PC-3 (cell line): ENCODE measurements around the gene LACRT. TPM values are rescaled to one million over a fixed set of nuclear protein-coding genes. Genes with fewer than 3 reads are reported as not detected.

Experiments used
- ATAC-seq: fragments of 200-7000 bp; cut with Tn5 transposase; 2 replicates; pipeline ENCODE4 v1.9.1; 2020; ENCODE audit warnings: mild to moderate bottlenecking, moderate library complexity
- BruUV-seq: library from RNA; stranded (reverse); fragments of 400-500 nt; replicated peaks from 2 replicates; lab custom pipeline; 2021; lab: Mats Ljungman, UMichigan
- CTCF ChIA-PET: fragments of 300-600 bp; sonication (Branson Sonifier 250); formaldehyde crosslinking; loops from one replicate; lab custom pipeline; 2022; ENCODE audit warnings: antibody characterized with exemption; lab: Charles Lee
- POLR2A ChIA-PET: fragments of 300-600 bp; sonication (Branson Sonifier 250); formaldehyde crosslinking; loops from one replicate; lab custom pipeline; 2022; ENCODE audit warnings: antibody characterized with exemption; ENCODE audit not compliant: unreplicated experiment; lab: Charles Lee
- DNase-seq: peaks from one replicate; pipeline ENCODE4 v3.0.0-alpha.2; 2015
- H2AFZ ChIP-seq: fragments of 300-600 bp; sonication (generic); 2 replicates; pipeline ENCODE4 v1.6.0; 2016; ENCODE audit warnings: antibody characterized with exemption, low read length
- H3F3A ChIP-seq: fragments of 300-600 bp; sonication (generic); one replicate; pipeline ENCODE4 v1.6.0; 2017; ENCODE audit warnings: antibody characterized with exemption, low read length, control low read depth, mild to moderate bottlenecking; ENCODE audit not compliant: unreplicated experiment
- H3K27ac ChIP-seq: fragments of 300-600 bp; sonication (generic); 2 replicates; pipeline ENCODE4 v1.5.1; 2016; ENCODE audit warnings: mild to moderate bottlenecking, low read length
- H3K27me3 ChIP-seq: fragments of 300-600 bp; sonication (generic); 2 replicates; pipeline ENCODE4 v1.6.1; 2016; ENCODE audit warnings: low read length, mixed read lengths
- H3K36me3 ChIP-seq: fragments of 300-600 bp; sonication (generic); 2 replicates; pipeline ENCODE4 v1.6.1; 2016; ENCODE audit warnings: low read depth, mixed run types, low read length, mixed read lengths
- H3K4me1 ChIP-seq: fragments of 300-600 bp; sonication (generic); 2 replicates; pipeline ENCODE4 v1.5.1; 2016; ENCODE audit warnings: low read length; ENCODE audit not compliant: insufficient read depth
- H3K4me2 ChIP-seq: fragments of 300-600 bp; sonication (generic); 2 replicates; pipeline ENCODE4 v1.6.0; 2016; ENCODE audit warnings: low read length
- H3K4me3 ChIP-seq: fragments of 300-600 bp; sonication (generic); 2 replicates; pipeline ENCODE4 v1.5.1; 2016; ENCODE audit warnings: mild to moderate bottlenecking, low read length, mixed read lengths
- H3K79me2 ChIP-seq: fragments of 300-600 bp; sonication (generic); 2 replicates; pipeline ENCODE4 v1.6.1; 2017; ENCODE audit warnings: low read length, mixed read lengths
- H3K9ac ChIP-seq: fragments of 300-600 bp; sonication (generic); 2 replicates; pipeline ENCODE4 v1.6.0; 2016; ENCODE audit warnings: mild to moderate bottlenecking, low read length
- H3K9me2 ChIP-seq: fragments of 300-600 bp; sonication (generic); replicated peaks from 2 replicates; pipeline ENCODE4 v1.6.1; 2016; ENCODE audit warnings: mixed run types, low read length, mixed read lengths
- H3K9me3 ChIP-seq: fragments of 300-600 bp; sonication (generic); 2 replicates; pipeline ENCODE4 v1.6.1; 2016; ENCODE audit warnings: low read length, mixed read lengths
- H4K20me1 ChIP-seq: fragments of 300-600 bp; sonication (generic); 2 replicates; pipeline ENCODE4 v1.6.1; 2016; ENCODE audit warnings: low read length, mixed read lengths
- CTCF ChIP-seq: fragments of 300-600 bp; sonication (generic); conservative IDR thresholded peaks from 2 replicates; pipeline ENCODE4 v1.5.1; 2017; ENCODE audit warnings: antibody characterized with exemption, low read depth, mild to moderate bottlenecking, low read length
- EZH2 ChIP-seq: fragments of 300-600 bp; sonication (generic); IDR thresholded peaks from one replicate; pipeline ENCODE4 v1.6.1; 2017; ENCODE audit warnings: antibody characterized with exemption, mild to moderate bottlenecking, low read length; ENCODE audit not compliant: unreplicated experiment
- EZH2phosphoT487 ChIP-seq: fragments of 300-600 bp; sonication (generic); IDR thresholded peaks from 2 replicates; pipeline ENCODE4 v1.6.1; 2018; ENCODE audit warnings: mild to moderate bottlenecking, antibody characterized with exemption, low read length, borderline replicate concordance
- intact Hi-C: fragments of 100-400 bp; cut with micrococcal nuclease; formaldehyde crosslinking; loops from 2 replicates; pipeline ENCODE4 v1.9.0; 2023
- total RNA-seq: library from RNA; depleted of rRNA; stranded (reverse); fragments of >200 nt; gene quantifications from 2 replicates; pipeline ENCODE4 v1.2.3, GENCODE V29; 2014

Gene LACRT
- total RNA-seq, 1 experiment from 2014 or later, result not detected

DNA sequence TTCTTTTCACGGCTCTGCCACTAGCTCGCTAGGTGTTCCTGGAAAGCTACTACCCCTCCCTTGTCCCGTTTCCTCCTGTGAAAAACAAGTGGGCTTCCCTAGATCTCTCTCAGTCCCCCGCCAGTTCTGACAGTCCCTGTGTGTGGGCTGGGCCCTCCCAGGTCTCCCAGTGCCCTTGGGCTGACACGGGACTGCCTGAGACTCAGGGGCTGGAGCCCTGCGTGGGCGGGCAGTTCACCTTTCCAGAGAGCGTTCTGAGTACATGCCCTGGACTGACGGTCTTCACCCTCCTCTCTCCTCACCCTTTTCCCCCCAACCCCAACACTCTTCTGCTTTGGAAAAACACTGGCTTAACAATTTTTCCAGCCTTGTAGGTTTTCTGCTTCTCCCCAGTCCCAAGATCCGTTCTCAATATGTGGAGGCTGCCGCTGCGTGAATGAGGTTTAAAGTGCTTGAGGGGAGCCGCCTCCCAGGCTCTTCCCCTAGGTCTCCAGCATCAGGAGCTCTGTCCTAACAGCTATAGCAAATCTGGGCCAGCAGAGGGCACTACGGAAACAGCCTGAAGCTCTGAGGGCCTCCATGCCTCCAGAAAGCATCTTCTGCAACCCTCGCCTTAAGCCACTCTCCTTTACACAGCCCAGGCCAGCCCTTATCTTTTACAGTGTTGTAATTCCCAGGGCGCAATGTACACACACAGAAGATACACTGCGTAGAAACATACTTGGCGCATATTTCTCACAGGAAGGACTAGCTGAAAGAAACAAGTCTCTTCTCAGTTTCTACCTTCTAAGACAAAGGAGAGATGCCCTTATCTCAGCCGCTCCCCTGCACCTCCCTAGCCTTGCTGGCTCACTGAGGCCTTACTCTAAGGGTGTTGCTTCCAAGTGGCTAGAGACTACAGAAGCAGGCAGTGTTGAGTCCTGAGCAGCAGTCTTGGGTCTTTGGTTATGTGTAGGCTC is 23.9 kb upstream of the LACRT start:
- Histone ChIP-seq H3F3A (no peaks in the 10 kb centered on the region), H3K9me3 (no peaks in the 10 kb centered on the region), H3K4me3 (no peak overlapping the region), H3K9ac (no peak overlapping the region), H4K20me1 (no peaks in the 10 kb centered on the region), H3K27ac (no peak overlapping the region), H3K9me2 (no peaks in the 10 kb centered on the region), H3K79me2 (no peaks in the 10 kb centered on the region), H3K4me1 (no peaks in the 10 kb centered on the region), H3K4me2 (no peak overlapping the region), H2AFZ (no peak overlapping the region), H3K36me3 (no peaks in the 10 kb centered on the region), H3K27me3 (peaks cover 58% of the 10 kb centered on the region)
- ChIA-PET CTCF (interaction anchor here (0.8 to 1.2 kb wide), 2 partner anchors 44 to 101 kb away, joined by 3 read pairs; no protein-coding TSS in a partner anchor), POLR2A (no interaction called here)
- peak; percentile 48; the same call in 1 of the 2 replicates for ATAC-seq
- TF ChIP-seq CTCF (peak; percentile 68), EZH2 (no peak)
- BruUV-seq, result no TSS peak
- intact Hi-C loops, result no loop called here
- DNase-seq, result peak; percentile 60

- no peaks in the 10 kb centered on the region for H4K20me1 ChIP-seq
- H3K79me2 ChIP-seq, result no peaks in the 10 kb centered on the region
- H3K27ac ChIP-seq, result no peak overlapping the region
- H3K4me1 ChIP-seq, result no peaks in the 10 kb centered on the region
- no peaks in the 10 kb centered on the region for H3K9me2 ChIP-seq
- TF ChIP-seq EZH2phosphoT487 (no peak), EZH2 (no peak)
- H3F3A ChIP-seq, result no peaks in the 10 kb centered on the region
- no peaks in the 10 kb centered on the region for H3K9me3 ChIP-seq
- no TSS peak for BruUV-seq
- H3K4me2 ChIP-seq, result no peak overlapping the region
- DNase-seq (no peak), ATAC-seq (no peak)
- H2AFZ ChIP-seq, result no peak overlapping the region
- ChIA-PET CTCF (no interaction called here), POLR2A (no interaction called here)
- intact Hi-C loops, result no loop called here
- H3K36me3 ChIP-seq, result no peaks in the 10 kb centered on the region
- no peak overlapping the region for H3K4me3 ChIP-seq
- H3K27me3 ChIP-seq, result peaks cover 71% of the 10 kb centered on the region
- H3K9ac ChIP-seq, result no peak overlapping the region
Observed at GRCh38 chr12:54657105-54657607, 22.5 kb upstream of the LACRT start.

DNA sequence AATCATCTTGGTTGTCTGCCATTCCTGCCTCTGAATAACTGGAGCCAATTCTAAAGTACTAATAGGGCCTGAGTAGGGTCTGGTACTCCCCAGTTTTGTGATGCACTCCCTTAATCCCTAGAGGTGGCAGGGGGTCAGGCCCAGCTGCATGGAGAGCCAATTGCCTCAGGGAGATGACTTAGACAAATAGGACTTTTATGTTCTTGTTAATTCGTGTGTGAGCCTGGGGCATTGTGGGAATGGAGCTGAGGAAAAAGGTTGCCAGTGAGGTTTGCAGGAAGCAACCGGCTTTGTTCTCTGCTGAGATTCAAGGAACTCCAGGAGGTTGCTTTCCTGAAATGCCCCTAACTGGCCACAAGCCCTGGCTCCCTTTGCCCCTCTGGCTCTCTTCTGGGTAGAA is 20.2 kb upstream of the LACRT start:
- TF ChIP-seq EZH2phosphoT487 (no peak), CTCF (no peak), EZH2 (no peak)

More for the DNA sequence above, 20.2 kb upstream of the LACRT start:
- no peaks in the 10 kb centered on the region for H3K79me2 ChIP-seq
- ChIA-PET CTCF (no interaction called here), POLR2A (no interaction called here)
- ATAC-seq (no peak), DNase-seq (no peak)
- H3K27ac ChIP-seq, result no peak overlapping the region
- H3K27me3 ChIP-seq, result peaks cover 73% of the 10 kb centered on the region
- H3K9me3 ChIP-seq, result no peaks in the 10 kb centered on the region
- no peaks in the 10 kb centered on the region for H3F3A ChIP-seq
- no peak overlapping the region for H3K4me2 ChIP-seq
- H4K20me1 ChIP-seq, result no peaks in the 10 kb centered on the region
- intact Hi-C loops, result no loop called here
- no peak overlapping the region for H3K9ac ChIP-seq
- H2AFZ ChIP-seq, result no peak overlapping the region
- H3K36me3 ChIP-seq, result no peaks in the 10 kb centered on the region
- H3K4me1 ChIP-seq, result no peaks in the 10 kb centered on the region
- no peaks in the 10 kb centered on the region for H3K9me2 ChIP-seq
- H3K4me3 ChIP-seq, result no peak overlapping the region
- no TSS peak for BruUV-seq
